GM19463 (cell line): ENCODE results near the gene GRID2.

Source experiments
- ATAC-seq: cut with Tn5 transposase; IDR thresholded peaks from one replicate; pipeline ENCODE4 v1.9.1; 2021; ENCODE audit warnings: mild to moderate bottlenecking, moderate library complexity; ENCODE audit not compliant: unreplicated experiment

Gene GRID2

GRCh38 chr4:93178279-93178678 lies 874.5 kb downstream of the GRID2 start:
- no peak for ATAC-seq

- ATAC-seq = no peak
Measured at GRCh38 chr4:93179044-93179443, 875.3 kb downstream of the GRID2 start.

- no peak for ATAC-seq
Measured at GRCh38 chr4:93182722-93183121, 879.0 kb downstream of the GRID2 start.

GRCh38 chr4:93183576-93183975 lies 879.8 kb downstream of the GRID2 start:
- ATAC-seq = no peak

- no peak for ATAC-seq
Measured at GRCh38 chr4:93184053-93184452, 880.3 kb downstream of the GRID2 start.

- no peak for ATAC-seq
Measured at GRCh38 chr4:93186846-93187245, 883.1 kb downstream of the GRID2 start.

GRCh38 chr4:93187466-93187865 lies 883.7 kb downstream of the GRID2 start:
- no peak for ATAC-seq

- no peak for ATAC-seq
Measured at GRCh38 chr4:93187892-93188291, 884.1 kb downstream of the GRID2 start.

GRCh38 chr4:93199492-93199891 lies 895.7 kb downstream of the GRID2 start:
- no peak for ATAC-seq

- ATAC-seq = no peak
Measured at GRCh38 chr4:93201471-93202096, 897.8 kb downstream of the GRID2 start.

- ATAC-seq = no peak
Measured at GRCh38 chr4:93203708-93204107, 899.9 kb downstream of the GRID2 start.

- no peak for ATAC-seq
Measured at GRCh38 chr4:93212250-93212649, 908.5 kb downstream of the GRID2 start.

- ATAC-seq = no peak
Measured at GRCh38 chr4:93216646-93217045, 912.9 kb downstream of the GRID2 start.

- no peak for ATAC-seq
Measured at GRCh38 chr4:93217431-93217830, 913.7 kb downstream of the GRID2 start.

GRCh38 chr4:93221771-93222170 lies 918.0 kb downstream of the GRID2 start:
- no peak for ATAC-seq

- no peak for ATAC-seq
Measured at GRCh38 chr4:93228021-93228420, 924.3 kb downstream of the GRID2 start.

GRCh38 chr4:93232883-93233282 lies 929.1 kb downstream of the GRID2 start:
- ATAC-seq = no peak

- no peak for ATAC-seq
Measured at GRCh38 chr4:93237521-93237920, 933.8 kb downstream of the GRID2 start.

- no peak for ATAC-seq
Measured at GRCh38 chr4:93243262-93243661, 939.5 kb downstream of the GRID2 start.

- ATAC-seq = no peak
Measured at GRCh38 chr4:93261207-93261606, 957.4 kb downstream of the GRID2 start.

GRCh38 chr4:93263166-93263565 lies 959.4 kb downstream of the GRID2 start:
- no peak for ATAC-seq

- ATAC-seq = no peak
Measured at GRCh38 chr4:93267747-93268146, 964.0 kb downstream of the GRID2 start.

- ATAC-seq = no peak
Measured at GRCh38 chr4:93285346-93285745, 981.6 kb downstream of the GRID2 start.
